Measurements from ENCODE around the gene C6orf163. TPM values are rescaled to one million over a fixed set of nuclear protein-coding genes. Genes with fewer than 3 reads are reported as not detected.

Gene C6orf163
- total RNA-seq, 3 donors from 2014 or later = 2.7 to 7.8 (median 3.8) TPM

- intact Hi-C loops (cut with DNase I, micrococcal nuclease) = no loop called here
- no peak for TF ChIP-seq CTCF (IDR thresholded peaks at IDR 0.05)
Observed at GRCh38 chr6:87357479-87358196, 13.0 kb downstream of the C6orf163 start.

GRCh38 chr6:87364602-87365252 is 20.1 kb downstream of the C6orf163 start:
- H3K36me3 ChIP-seq (ENCODE audit: low read depth) = no peaks in the 10 kb centered on the region
- no peak for TF ChIP-seq CTCF (IDR thresholded peaks at IDR 0.05)
- intact Hi-C loops (cut with DNase I, micrococcal nuclease) = no loop called here
- H3K9me3 ChIP-seq = peaks cover 3% of the 10 kb centered on the region
- H3K4me1 ChIP-seq (ENCODE audit: low read depth) = no peaks in the 10 kb centered on the region
- ATAC-seq (no peak), DNase-seq (no peak)
- no peak overlapping the region for H3K4me3 ChIP-seq

More at GRCh38 chr6:87357479-87358196, 13.0 kb downstream of the C6orf163 start:
- Histone ChIP-seq H3K4me1 (ENCODE audit: low read depth) (no peaks in the 10 kb centered on the region), H3K36me3 (ENCODE audit: low read depth) (no peaks in the 10 kb centered on the region), H3K4me3 (no peak overlapping the region), H3K9me3 (no peaks in the 10 kb centered on the region)
- ATAC-seq (no peak), DNase-seq (no peak)

- Histone ChIP-seq H3K4me1 (ENCODE audit: low read depth) (no peaks in the 10 kb centered on the region), H3K9me3 (peaks cover 3% of the 10 kb centered on the region), H3K4me3 (no peak overlapping the region), H3K36me3 (ENCODE audit: low read depth) (no peaks in the 10 kb centered on the region)
- ATAC-seq (no peak), DNase-seq (no peak)
- no peak for TF ChIP-seq CTCF (IDR thresholded peaks at IDR 0.05)
- intact Hi-C loops (cut with DNase I, micrococcal nuclease) = no loop called here
Observed at GRCh38 chr6:87366072-87366827, 21.6 kb downstream of the C6orf163 start.

GRCh38 chr6:87366899-87367298 is 22.3 kb downstream of the C6orf163 start:
- ATAC-seq (no peak), DNase-seq (no peak)
- TF ChIP-seq CTCF (IDR thresholded peaks at IDR 0.05) = no peak
- no peaks in the 10 kb centered on the region for H3K36me3 ChIP-seq (ENCODE audit: low read depth)
- H3K4me1 ChIP-seq (ENCODE audit: low read depth) = no peaks in the 10 kb centered on the region
- intact Hi-C loops (cut with DNase I, micrococcal nuclease) = no loop called here
- H3K4me3 ChIP-seq = no peak overlapping the region
- H3K9me3 ChIP-seq = peaks cover 3% of the 10 kb centered on the region

- ATAC-seq (no peak), DNase-seq (no peak)
- intact Hi-C loops (cut with DNase I, micrococcal nuclease) = no loop called here
- Histone ChIP-seq H3K36me3 (ENCODE audit: low read depth) (no peaks in the 10 kb centered on the region), H3K4me1 (ENCODE audit: low read depth) (no peaks in the 10 kb centered on the region), H3K9me3 (peaks cover 3% of the 10 kb centered on the region), H3K4me3 (no peak overlapping the region)
- TF ChIP-seq CTCF (IDR thresholded peaks at IDR 0.05) = no peak
Observed at GRCh38 chr6:87373377-87373776, 28.8 kb downstream of the C6orf163 start.
